ENCODE measurements around the gene DPP6. TPM values are rescaled to one million over a fixed set of nuclear protein-coding genes. Genes with fewer than 3 reads are reported as not detected.

DPP6 gene
- total RNA-seq, 4 donors from 2014 or later, result 0.30 to 11.8 (median 10.7) TPM

GRCh38 chr7:154530136-154530535 is 477.9 kb downstream of the DPP6 start:
- no peak overlapping the region for H3K4me3 ChIP-seq
- no peaks in the 10 kb centered on the region for H3K27me3 ChIP-seq
- TF ChIP-seq EP300 (IDR thresholded peaks at IDR 0.05), result no peak
- TF ChIP-seq POLR2A (IDR thresholded peaks at IDR 0.05), result no peak
- no peak for TF ChIP-seq POLR2AphosphoS5 (IDR thresholded peaks at IDR 0.05)
- no peak for TF ChIP-seq CTCF (IDR thresholded peaks at IDR 0.05)
- H3K4me1 ChIP-seq, result no peaks in the 10 kb centered on the region
- no peak overlapping the region for H3K27ac ChIP-seq
- 97% methylated on average over 1 of the region's 1 CpG for WGBS
- H3K36me3 ChIP-seq, result no peaks in the 10 kb centered on the region
- no peaks in the 10 kb centered on the region for H3K9me3 ChIP-seq
- no peak for DNase-seq (ENCODE audit: low spot score in 2 of 2)

DNA sequence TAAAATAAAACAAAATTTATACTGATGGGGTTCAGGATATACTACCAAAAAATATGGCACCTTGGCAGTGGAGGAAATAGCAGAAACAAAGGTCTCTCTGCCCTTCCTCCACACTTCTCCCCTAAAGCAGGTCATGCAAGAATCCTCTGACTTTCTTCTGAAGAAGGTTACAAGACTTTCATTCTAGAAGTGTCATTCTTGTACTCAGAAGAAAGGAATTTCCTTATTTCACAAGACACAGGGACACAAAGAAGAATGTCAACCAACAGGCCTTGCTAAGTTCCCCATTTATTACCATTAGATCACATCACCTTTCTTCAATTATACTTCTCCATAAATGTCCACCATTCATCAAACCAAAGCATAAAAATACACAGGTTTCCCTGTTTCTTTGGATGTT is 480.6 kb downstream of the DPP6 start:
- Histone ChIP-seq H3K36me3 (no peaks in the 10 kb centered on the region), H3K4me1 (no peaks in the 10 kb centered on the region), H3K27me3 (no peaks in the 10 kb centered on the region), H3K27ac (no peak overlapping the region), H3K9me3 (no peaks in the 10 kb centered on the region), H3K4me3 (no peak overlapping the region)
- no peak for TF ChIP-seq CTCF (IDR thresholded peaks at IDR 0.05)
- no peak for TF ChIP-seq POLR2AphosphoS5 (IDR thresholded peaks at IDR 0.05)
- TF ChIP-seq POLR2A (IDR thresholded peaks at IDR 0.05), result no peak
- TF ChIP-seq EP300 (IDR thresholded peaks at IDR 0.05), result no peak
- DNase-seq (ENCODE audit: low spot score in 2 of 2), result no peak

DNA sequence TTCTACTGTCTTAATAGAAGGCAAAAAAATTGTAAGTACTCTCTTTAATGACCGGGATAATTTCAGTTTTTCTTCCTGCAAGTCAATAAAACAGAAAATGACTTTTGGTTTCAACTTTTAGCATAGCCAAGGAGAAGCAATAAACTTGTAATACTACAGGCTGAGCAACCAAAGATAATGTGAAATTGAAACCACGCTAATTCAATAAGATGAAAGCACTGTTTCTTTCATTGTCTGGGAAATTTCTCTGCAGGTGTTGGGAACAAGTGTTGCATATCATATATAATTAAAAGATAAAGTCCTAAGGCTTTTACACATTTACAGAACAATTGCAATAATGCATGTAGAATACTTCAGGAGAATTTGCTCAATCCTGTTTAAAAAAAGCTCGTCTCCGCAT is 488.4 kb downstream of the DPP6 start:
- Histone ChIP-seq H3K36me3 (no peaks in the 10 kb centered on the region), H3K27me3 (no peaks in the 10 kb centered on the region), H3K4me3 (no peak overlapping the region), H3K9me3 (no peaks in the 10 kb centered on the region), H3K4me1 (no peaks in the 10 kb centered on the region), H3K27ac (no peak overlapping the region)
- WGBS, result 88% methylated on average over 4 of the region's 4 CpGs
- no peak for DNase-seq (ENCODE audit: low spot score in 2 of 2)
- no peak for TF ChIP-seq POLR2A (IDR thresholded peaks at IDR 0.05)
- TF ChIP-seq CTCF (IDR thresholded peaks at IDR 0.05), result no peak
- no peak for TF ChIP-seq EP300 (IDR thresholded peaks at IDR 0.05)
- TF ChIP-seq POLR2AphosphoS5 (IDR thresholded peaks at IDR 0.05), result no peak

- H3K9me3 ChIP-seq, result no peaks in the 10 kb centered on the region
- H3K27ac ChIP-seq, result no peak overlapping the region
- H3K27me3 ChIP-seq, result no peaks in the 10 kb centered on the region
- TF ChIP-seq POLR2A (IDR thresholded peaks at IDR 0.05) (no peak), POLR2AphosphoS5 (IDR thresholded peaks at IDR 0.05) (no peak), CTCF (IDR thresholded peaks at IDR 0.05) (no peak), EP300 (IDR thresholded peaks at IDR 0.05) (no peak)
- WGBS, result 76% methylated on average over 5 of the region's 5 CpGs
- H3K36me3 ChIP-seq, result no peaks in the 10 kb centered on the region
- no peak overlapping the region for H3K4me3 ChIP-seq
- H3K4me1 ChIP-seq, result no peaks in the 10 kb centered on the region
- no peak for DNase-seq (ENCODE audit: low spot score in 2 of 2)
Measured at GRCh38 chr7:154541606-154542005, 489.4 kb downstream of the DPP6 start.

DNA sequence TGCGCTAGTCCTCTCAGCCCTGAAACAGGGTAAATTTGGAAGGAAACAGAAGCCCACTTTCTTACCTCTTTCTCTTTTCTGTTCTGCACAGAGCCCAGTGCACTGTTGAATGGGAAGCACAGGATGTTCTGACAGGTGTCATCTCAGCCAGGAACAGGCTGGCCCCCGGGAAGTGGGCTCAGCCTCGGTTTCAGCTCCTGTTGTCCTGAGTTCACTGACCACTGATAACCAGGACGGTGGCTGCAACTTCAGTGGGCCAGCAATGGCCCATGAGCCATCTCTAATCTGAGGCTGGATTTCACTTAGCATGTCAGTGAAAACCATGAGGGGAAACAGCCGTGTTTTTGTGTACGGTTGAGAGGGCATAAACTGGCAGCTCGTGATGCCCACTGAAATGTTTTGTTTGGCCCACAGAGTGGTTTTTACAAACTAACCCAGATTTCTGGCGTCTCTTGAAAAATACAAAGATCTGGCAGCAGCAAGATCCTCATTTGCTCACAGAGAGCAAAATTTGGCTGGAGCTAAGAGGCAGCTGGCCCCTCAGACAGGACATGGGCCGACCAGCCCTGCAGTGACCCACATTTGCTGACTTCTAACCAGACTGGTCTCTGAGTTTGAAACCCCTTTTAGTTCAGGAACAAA is 494.9 kb downstream of the DPP6 start:
- Histone ChIP-seq H3K9me3 (no peaks in the 10 kb centered on the region), H3K27ac (no peak overlapping the region), H3K27me3 (no peaks in the 10 kb centered on the region), H3K36me3 (no peaks in the 10 kb centered on the region), H3K4me1 (no peaks in the 10 kb centered on the region), H3K4me3 (no peak overlapping the region)
- 73% methylated on average over 8 of the region's 9 CpGs for WGBS
- TF ChIP-seq CTCF (IDR thresholded peaks at IDR 0.05) (no peak), EP300 (IDR thresholded peaks at IDR 0.05) (no peak), POLR2A (IDR thresholded peaks at IDR 0.05) (no peak)
- no peak for DNase-seq (ENCODE audit: low spot score in 2 of 2)
